ENCODE results near the gene SHC2. TPM values are rescaled to one million over a fixed set of nuclear protein-coding genes. Genes with fewer than 3 reads are reported as not detected.
A peak's percentile ranks its signal among the peaks of the same experiment; 100 is the strongest.

SHC2 gene
- total and polyA plus RNA-seq, 12 donors = 1.2 to 196 (median 41.1) TPM

DNA sequence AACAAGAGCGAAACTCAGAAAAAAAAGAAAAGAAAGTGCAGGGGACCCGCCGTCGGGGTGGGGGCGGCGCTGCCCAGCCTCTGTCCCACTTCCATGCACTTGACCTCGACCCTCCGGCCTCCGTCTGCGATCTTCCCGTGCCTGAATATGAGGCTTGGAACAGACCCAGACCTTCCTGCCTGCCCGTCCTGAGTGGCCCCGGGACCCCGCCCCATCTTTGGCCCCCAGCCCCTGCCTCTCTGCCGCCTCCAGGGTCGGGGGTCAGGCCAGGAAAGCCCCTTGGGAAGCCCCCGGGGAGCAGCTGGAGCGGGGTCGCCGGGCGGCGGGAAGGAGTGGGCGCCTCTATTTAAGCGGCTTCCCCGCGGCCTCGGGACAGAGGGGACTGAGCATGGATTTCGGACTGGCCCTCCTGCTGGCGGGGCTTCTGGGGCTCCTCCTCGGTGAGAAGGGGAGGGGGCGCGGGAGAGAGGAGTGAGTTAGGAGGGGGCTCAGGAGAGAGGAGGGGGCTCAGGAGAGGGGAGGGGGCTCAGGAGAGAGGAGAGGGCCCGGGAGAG is 35.4 kb upstream of the SHC2 start, which contains the start of gene MADCAM1:
Gene MADCAM1 (plus strand): TSS at position 375 of the 554 bp plus-strand sequence. CDS start 14 bp downstream, at position 389.
- no peaks in the 10 kb centered on the region for H3K36me3 ChIP-seq (replicated peaks in 1 of 2)
- intact Hi-C loops (cut with DNase I) = loop anchor here in 1 of 2 donors (10.0 kb wide), 1 partner anchor 151 kb away; the partner anchor contains the start of gene MIER2
- no peak for DNase-seq
- H3K9me3 ChIP-seq (replicated peaks in 1 of 3) = no peaks in the 10 kb centered on the region
- no peak within 1 kb of the TSS for H3K27ac ChIP-seq
- H3K4me3 ChIP-seq = no peak within 1 kb of the TSS
- WGBS, 4 donors = 3 to 8% (median 5%) methylated on average over 11 to 33 of the region's 33 CpGs
- no peak for TF ChIP-seq POLR2A (IDR thresholded peaks at IDR 0.05)
- TF ChIP-seq, protein P1, sequence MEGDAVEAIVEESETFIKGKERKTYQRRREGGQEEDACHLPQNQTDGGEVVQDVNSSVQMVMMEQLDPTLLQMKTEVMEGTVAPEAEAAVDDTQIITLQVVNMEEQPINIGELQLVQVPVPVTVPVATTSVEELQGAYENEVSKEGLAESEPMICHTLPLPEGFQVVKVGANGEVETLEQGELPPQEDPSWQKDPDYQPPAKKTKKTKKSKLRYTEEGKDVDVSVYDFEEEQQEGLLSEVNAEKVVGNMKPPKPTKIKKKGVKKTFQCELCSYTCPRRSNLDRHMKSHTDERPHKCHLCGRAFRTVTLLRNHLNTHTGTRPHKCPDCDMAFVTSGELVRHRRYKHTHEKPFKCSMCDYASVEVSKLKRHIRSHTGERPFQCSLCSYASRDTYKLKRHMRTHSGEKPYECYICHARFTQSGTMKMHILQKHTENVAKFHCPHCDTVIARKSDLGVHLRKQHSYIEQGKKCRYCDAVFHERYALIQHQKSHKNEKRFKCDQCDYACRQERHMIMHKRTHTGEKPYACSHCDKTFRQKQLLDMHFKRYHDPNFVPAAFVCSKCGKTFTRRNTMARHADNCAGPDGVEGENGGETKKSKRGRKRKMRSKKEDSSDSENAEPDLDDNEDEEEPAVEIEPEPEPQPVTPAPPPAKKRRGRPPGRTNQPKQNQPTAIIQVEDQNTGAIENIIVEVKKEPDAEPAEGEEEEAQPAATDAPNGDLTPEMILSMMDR (IDR thresholded peaks at IDR 0.05) = no peak
- peaks cover 19% of the 10 kb centered on the region for H3K27me3 ChIP-seq
- peaks cover 2 to 9% of the 10 kb centered on the region in 2 donors for H3K4me1 ChIP-seq (replicated peaks in 1 of 2)

DNA sequence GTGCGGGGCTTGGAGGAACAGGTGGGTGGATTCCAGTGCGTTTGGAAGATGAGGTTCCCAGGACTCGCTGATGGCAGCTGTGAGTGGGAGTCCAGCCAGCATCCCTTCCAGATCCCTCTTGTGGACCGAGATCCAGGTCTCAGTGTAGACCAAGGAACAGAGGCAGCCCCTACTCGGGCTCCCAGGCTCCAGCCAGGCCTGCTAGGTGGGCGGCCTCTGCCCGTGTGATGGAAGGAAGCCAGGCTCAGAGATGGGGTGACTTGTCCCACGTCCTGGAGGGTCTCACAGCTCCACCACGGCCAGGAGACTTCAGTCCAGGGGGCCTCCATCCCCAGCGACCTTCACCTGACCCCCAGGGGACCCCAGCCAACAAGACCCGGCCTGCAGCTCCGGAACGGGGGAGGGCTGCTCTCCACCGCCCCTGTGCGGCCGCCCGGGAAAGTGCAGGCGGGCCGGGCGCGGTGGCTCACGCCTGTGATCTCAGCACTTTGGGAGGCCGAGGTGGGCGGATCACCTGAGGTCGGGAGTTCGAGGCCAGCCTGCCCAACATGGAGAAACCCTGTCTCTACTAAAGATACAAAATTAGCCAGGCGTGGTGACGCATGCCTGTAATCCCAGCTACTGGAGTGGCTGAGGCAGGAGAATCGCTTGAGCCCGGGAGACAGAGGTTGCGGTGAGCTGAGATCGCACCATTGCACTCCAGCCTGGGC is 34.7 kb upstream of the SHC2 start:
- intact Hi-C loops (cut with DNase I) = loop anchor here in 1 of 2 donors (10.0 kb wide), 1 partner anchor 151 kb away; the partner anchor contains the start of gene MIER2
- Histone ChIP-seq H3K27me3 (peaks cover 19% of the 10 kb centered on the region), H3K9me3 (replicated peaks in 1 of 3) (no peaks in the 10 kb centered on the region), H3K27ac (no peak overlapping the region), H3K4me1 (replicated peaks in 1 of 2) (peaks cover 2 to 9% of the 10 kb centered on the region in 2 donors), H3K4me3 (no peak overlapping the region), H3K36me3 (replicated peaks in 1 of 2) (no peaks in the 10 kb centered on the region)
- DNase-seq = peak in 1 of 7 donors; percentile 44
- 16 to 49% (median 26%) methylated on average over 10 to 32 of the region's 32 CpGs for WGBS, 4 donors
- TF ChIP-seq, protein P1 (IDR thresholded peaks at IDR 0.05) = peak; percentile 56 to 70 (median 64)
- TF ChIP-seq POLR2A (IDR thresholded peaks at IDR 0.05) = no peak

DNA sequence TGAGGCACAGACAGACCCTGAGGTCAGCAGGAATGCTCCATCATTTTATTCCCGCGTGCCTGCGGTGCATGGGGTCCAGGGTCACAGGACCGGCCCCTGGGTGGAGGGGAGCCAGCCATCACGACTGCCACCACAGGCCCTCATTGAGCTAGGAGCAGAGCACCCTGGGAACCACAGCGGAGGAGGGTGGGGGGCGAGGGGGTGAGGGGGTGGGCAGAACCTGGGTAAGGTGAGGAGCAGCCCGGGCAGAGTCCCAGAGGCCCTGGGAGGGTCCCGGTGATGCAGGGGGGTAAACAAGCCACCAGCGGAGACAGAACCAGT is 34.2 kb upstream of the SHC2 start:
- Histone ChIP-seq H3K4me3 (no peak overlapping the region), H3K27ac (no peak overlapping the region), H3K9me3 (replicated peaks in 1 of 3) (no peaks in the 10 kb centered on the region), H3K36me3 (replicated peaks in 1 of 2) (no peaks in the 10 kb centered on the region), H3K27me3 (peaks cover 19% of the 10 kb centered on the region), H3K4me1 (replicated peaks in 1 of 2) (peaks cover 2 to 11% of the 10 kb centered on the region in 2 donors)
- intact Hi-C loops (cut with DNase I) = loop anchor here in 1 of 2 donors (10.0 kb wide), 1 partner anchor 150 kb away; the partner anchor contains the start of gene MIER2
- DNase-seq = no peak
- WGBS, 4 donors = 58 to 64% (median 59%) methylated on average over 4 to 10 of the region's 10 CpGs
- TF ChIP-seq POLR2A (IDR thresholded peaks at IDR 0.05) = no peak
- TF ChIP-seq, protein P1 (IDR thresholded peaks at IDR 0.05) = no peak

Measured in adrenal gland (tissue), 12 donors.